SU-DHL-6 (cell line): ENCODE data around the gene KRTAP1-5.
"Not testable (repeated sequence)": the region's sequence is repeated elsewhere in the genome, so short reads cannot be mapped to it uniquely, and the experiment has no call there.

Experiments used
- CTCF ChIP-seq: fragments of 200-600 bp; sonication (generic); IDR thresholded peaks from one replicate; pipeline ENCODE4 v1.5.1; 2017; ENCODE audit warnings: antibody characterized with exemption, mild to moderate bottlenecking, low read length, moderate library complexity; ENCODE audit not compliant: insufficient read depth, poor library complexity, severe bottlenecking
- EZH2phosphoT487 ChIP-seq: fragments of 200-600 bp; sonication (generic), shearing (Covaris generic); conservative IDR thresholded peaks from 2 replicates; pipeline ENCODE4 v1.6.1; 2018; ENCODE audit warnings: mild to moderate bottlenecking, antibody characterized with exemption, low read length, moderate library complexity, mixed read lengths

- TF ChIP-seq CTCF, EZH2phosphoT487: not testable (repeated sequence)
Observed at GRCh38 chr17:41046735-41047465, 19.9 kb upstream of the KRTAP1-5 start, which contains the start of gene KRTAP2-1.
